CD1c-positive myeloid dendritic cell (primary cell): ENCODE measurements around the gene NOP58.
"Not testable (repeated sequence)": the region's sequence is repeated elsewhere in the genome, so short reads cannot be mapped to it uniquely, and the experiment has no call there.

Experiments
- DNase-seq: peaks from one replicate; pipeline ENCODE4 v3.0.0-alpha.2; 2016; ENCODE audit errors: extremely low spot score

NOP58 gene, protein sequence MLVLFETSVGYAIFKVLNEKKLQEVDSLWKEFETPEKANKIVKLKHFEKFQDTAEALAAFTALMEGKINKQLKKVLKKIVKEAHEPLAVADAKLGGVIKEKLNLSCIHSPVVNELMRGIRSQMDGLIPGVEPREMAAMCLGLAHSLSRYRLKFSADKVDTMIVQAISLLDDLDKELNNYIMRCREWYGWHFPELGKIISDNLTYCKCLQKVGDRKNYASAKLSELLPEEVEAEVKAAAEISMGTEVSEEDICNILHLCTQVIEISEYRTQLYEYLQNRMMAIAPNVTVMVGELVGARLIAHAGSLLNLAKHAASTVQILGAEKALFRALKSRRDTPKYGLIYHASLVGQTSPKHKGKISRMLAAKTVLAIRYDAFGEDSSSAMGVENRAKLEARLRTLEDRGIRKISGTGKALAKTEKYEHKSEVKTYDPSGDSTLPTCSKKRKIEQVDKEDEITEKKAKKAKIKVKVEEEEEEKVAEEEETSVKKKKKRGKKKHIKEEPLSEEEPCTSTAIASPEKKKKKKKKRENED

DNA sequence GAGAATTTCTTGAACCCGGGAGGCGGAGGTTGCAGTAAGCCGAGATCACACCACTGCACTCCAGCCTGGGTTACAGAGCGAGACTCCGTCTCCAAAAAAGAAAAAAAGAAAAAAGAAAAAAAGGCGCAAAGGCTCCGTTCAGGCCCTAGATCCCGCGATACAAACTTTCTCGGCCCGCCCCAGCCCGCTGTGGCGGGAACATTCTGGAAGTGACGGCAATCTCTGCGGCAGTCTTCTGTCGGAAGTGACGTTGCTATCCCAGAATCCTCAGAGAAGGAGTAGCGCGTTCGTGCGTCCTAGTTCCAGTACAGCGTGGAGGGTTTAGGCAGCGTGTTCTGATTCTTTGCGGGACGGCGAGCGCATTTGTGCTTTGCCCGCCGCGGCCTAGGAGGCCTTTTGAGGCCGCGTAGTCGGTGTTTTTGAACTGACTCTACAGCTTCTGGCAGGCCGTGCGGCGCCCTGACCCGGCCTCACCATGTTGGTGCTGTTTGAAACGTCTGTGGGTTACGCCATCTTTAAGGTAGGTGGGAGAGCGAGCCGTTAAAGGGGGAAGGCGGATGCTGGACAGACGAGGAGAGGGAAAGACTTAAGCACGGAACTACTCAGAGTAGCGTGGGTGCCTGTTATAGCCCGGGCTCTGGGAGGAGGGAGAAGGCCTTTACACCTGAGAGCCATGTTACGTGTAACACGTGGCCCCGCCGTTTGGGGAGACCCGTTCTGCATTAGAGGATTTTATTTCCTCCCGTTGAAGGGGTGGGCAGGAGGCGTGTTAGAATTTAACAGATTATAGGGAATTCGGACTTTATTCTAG lies at the start of gene NOP58:
Gene NOP58, plus strand, starts transcription at position 297 of the 811 bp plus-strand sequence. Its CDS starts 179 bp downstream, at position 476.
- DNase-seq, result peak; percentile 98

DNA sequence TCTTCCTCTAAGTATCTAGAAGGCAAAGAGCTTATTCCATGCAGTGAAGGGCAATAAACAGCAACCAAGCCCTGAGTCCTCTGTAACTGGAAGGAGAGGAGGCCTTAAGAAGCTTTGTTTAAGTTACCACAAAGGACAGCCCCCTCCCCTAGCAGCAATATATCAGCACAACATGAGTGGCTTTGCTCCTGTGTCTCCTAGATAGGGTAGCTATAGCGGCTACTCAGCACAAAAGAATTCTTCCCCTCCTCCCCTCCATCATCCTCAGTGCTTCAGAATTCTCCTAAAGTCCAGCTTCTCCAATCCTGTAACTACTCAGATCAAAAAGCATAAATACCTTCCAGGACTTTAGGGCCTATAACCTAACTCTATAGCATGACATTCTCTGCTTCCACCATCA lies 43.7 kb upstream of the NOP58 start:
- DNase-seq, result no peak

DNA sequence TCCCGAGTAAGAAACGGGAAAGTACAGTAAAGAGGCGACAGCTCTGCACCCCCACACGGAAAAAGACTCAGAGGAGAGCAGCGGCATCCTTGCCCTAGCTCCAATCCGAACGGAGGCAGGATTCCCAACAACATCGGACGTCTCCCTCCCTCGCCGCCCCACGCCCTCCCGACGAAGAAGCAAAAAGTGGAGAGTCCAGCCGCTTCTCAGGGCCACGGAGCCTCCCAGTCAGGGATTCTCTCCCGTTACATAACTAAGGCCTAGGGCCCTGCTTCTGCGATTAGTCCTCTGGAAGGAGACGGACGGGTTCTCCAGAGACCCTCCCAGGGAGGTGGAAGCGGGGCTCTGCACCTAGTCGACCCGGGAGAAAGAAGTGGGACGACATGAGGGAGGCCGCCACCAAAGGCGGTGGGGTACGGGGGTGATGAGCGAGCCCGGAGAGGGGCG lies 27.8 kb upstream of the NOP58 start:
- peak; percentile 19 for DNase-seq

DNA sequence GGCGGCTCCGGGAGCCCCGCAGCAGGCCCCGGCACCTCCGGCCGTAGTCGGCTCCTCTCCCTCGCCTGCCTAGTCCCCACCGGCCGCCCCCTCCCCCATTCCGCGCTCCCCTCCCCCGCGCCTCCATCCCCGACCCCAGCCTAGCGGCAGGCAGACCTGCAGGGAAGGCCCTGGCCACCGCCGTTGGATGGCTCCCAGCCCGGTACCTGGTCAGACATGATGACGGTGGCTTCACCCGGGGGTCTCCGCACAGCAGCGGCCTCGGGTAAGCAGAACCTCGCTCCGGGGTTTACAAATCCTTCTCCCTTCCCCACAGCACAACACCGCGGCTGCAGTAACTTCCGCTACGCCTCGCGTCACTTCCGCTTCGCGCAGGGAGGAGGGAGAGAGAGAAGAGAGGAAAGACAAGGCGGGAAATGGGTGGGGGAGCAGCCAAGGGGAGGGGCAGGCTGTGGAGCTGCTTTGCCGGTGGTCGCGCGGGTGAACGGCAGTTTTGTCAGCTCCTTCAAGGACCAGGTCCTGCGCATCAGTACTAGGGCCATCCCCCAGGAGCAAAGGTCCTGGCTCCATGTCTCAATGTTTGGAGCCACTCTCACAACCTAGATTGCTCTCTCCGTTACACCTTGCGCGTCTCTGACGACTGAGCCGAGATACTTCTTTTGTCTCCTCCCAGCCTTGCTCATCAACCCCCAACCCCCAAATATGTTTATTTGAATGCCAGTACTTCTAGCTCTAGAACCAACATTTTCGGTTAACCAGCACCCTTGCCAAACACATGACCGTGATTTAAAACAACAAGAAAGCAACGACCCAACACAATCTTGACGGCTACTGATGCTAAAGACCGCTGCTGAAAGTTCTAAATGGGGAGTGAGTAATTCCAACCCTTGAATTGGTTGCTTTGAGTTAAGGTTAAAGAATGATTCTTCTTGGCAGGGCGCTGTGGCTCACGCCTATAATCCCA lies 27.0 kb upstream of the NOP58 start, which contains the start of gene SUMO1:
Gene SUMO1, minus strand, starts transcription at position 364 of the 964 bp plus-strand sequence. Its CDS starts 146 bp downstream, at position 218.
- peak; percentile 91 for DNase-seq

DNA sequence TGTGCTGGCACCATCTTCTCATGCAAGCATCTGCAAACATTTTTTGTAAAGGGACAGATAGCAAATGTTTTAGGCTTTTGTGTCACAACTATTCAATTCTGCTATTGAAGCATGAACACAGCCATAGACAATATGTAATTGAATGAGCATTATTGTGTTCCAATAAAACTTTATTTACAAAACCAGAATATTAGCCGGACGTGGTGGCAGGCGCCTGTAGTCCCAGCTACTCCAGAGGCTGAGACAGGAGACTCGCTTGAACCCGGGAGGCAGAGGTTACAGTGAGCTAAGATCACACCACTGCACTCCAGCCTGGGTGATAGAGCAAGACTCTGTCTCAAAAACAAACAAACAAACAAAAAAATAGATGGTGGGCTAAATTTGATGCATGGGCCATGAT lies 17.9 kb upstream of the NOP58 start:
- DNase-seq, result not testable (repeated sequence)

DNA sequence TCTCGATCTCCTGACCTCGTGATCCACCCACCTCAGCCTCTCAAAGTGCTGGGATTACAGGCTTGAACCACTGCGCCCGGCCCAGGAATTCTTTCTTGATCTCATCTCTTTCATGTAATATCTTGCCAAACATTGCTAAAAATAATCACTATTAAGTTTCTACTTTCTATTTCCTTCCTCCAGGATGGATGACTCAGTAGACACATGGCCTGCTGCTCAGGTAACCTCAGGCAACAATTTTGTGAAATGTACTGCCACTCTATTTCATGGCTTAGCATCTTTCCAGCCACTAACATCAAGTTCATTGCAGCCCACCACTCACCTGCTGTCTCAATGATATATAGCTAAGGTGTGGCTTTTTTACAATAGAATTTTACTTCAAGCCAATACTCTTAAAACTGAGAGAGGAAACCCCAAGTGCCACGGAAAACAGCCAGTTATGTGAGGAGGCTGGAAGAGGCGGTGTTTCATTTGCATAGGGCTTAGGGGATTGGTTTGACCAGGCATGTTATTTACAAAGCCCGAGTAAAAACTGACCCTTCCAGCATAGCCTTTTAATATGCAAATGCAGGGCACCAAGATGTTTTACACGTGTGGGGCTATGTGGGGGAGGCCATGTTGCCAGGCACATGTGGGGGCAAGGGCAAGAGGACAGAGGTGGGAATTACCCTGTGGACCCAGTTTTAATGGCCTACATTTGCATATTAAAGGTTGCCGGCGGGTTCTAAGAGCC lies 15.9 kb upstream of the NOP58 start:
- DNase-seq, result no peak

DNA sequence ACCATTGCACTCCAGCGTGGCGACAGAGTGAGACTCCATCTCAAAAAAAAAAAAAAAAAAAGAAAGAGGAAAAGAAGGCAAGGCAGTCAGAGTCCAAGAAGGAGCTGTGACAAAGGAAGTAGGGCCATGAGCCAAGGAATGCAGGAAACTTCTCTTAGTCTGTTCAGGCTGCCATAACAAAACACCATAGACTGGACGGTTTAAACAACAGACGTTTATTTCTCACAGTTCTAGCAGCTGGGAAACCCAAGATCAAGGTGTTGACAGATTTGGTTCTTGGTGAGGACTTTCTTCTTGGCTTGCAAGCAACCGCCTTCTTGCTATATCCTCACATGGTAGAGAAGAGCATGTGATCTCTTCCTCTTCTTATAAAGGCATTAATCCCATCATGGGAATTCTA lies 14.1 kb upstream of the NOP58 start:
- DNase-seq, result no peak

DNA sequence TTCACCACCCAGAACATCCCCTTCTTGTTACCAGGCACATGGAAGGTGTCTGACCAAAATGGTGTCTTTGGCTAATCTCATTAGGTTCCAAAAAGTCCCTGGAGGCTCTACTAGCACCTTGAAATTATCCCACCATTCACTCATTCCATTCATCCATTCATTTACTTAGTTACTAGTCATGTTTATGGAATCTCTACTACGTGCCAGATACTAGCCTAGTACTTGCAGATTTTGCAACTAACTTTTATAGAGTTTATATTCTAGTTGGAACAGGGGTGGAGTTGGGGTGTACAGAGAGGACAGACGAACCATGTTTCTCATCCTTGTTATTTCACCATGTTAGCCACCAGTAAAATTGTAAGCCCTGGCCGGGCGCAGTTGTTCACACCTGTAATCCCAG lies 4.0 kb upstream of the NOP58 start:
- no peak for DNase-seq

DNA sequence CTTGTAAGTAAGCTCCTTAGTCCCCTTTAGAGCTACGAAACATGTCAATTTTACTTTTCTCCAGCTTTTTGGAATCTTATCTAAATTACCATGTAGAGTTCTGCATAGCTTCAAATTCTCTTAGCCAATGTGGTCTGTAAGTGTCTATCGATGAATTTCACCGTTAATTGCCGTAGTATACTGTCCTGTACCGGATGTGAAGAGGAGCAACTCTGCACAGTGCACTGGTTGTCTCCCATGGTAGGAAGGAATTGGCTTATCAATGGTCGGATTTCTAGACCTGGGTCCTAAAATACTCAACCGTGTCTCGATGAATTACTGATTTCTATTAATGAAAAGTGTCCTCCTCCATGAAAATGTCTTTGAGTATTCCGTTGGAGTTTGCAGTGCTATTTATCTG lies 1.9 kb downstream of the NOP58 start:
- DNase-seq, result no peak

DNA sequence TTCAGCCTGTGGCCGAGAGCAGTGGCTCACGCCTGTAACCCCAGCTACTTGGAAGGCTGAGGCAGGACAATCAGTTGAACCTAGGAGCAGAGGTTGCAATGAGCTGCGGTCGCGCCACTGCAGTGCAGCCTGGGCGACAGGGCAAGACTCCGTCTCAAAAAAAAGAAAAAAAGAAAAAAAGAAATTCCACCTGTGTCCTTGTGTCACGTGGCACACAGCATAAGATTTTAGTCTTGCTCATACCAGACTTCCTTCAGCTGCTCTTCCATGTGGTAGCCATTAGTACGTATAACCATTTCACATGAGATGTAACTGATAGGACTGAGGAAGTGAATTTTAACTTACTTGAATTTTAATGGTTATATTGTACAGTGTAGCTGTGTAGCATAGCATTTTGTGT lies 4.0 kb downstream of the NOP58 start:
- peak; percentile 21 for DNase-seq

DNA sequence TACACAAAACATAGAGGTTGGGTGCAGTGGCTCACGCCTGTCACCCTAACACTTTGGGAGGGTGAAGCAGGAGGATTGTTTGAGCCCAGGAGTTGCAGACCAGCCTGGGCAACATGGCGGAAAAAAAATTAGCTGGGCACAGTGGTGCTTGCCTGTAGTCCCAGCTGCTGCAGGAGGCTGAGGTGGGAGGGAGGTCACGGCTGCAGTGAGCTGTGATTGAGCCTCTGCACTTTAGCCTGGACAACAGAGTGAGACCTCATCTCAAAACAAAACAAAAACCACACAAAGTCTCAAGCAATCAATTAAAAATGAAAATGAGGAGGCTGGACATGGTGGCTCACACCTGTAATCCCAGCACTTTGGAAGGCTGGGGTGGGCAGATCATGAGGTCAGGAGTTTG lies 4.9 kb downstream of the NOP58 start:
- DNase-seq, result no peak

DNA sequence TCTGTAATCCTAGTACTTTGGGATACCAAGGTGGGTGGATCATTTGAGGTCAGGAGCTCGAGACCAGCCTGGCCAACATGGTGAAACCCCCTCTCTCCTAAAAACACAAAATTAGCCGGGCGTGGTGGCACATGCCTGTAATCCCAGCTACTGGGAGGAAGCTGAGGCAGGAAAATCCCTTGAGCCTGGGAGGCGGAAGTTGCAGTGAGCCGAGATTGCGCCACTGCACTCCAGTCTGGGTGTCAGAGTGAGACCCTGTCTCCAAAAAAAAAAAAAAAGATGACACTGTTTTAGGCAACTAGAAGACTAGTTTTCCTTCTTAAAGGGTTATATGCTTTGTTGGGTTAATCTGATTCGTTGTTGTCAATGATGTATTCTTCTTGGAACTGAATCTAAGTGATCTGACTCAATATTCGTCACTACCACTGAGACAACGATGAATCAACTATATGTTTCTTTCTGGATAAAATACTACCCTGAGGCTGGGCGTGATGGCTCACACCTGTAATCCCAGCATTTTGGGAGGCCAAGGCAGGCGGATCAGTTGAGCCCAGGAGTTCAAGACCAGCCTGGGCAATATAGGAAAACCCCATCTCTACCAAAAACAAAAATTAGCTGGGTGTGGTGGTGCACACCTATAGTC lies 10.6 kb downstream of the NOP58 start:
- DNase-seq, result peak; percentile 28

DNA sequence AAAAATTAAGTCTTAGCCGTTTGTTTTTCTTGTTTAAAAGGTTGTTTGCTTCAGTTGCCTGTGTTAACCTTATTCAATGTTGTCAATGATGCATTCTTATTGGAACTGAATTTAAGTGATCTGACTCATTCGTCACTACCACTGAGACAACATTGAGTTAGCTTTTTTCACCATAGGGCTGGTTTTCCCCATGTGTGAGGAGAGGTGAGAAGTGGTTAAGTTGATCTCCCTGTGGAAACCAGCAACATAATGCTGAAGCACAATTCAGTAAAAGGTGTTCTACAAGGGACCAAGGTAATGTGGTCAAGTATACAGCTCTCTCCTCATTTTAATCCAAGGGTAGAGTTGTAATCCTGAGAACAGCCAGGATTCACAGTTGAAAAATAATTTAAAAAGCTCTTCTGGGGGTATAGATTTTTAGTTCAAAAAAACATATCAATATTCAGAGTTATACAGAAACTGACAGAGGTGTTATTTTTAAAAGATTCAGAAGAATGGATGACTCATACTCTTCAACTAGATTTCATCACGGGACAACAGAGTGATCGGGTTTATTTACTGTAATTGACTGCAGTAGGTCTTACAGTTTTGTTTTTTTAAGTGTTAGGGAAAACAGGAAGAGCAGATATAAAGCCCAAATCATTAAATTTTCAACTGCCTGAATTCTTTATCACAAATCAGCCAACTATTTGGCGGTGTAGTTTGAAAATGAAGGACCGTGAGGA lies 12.6 kb downstream of the NOP58 start:
- DNase-seq, result peak; percentile 28

DNA sequence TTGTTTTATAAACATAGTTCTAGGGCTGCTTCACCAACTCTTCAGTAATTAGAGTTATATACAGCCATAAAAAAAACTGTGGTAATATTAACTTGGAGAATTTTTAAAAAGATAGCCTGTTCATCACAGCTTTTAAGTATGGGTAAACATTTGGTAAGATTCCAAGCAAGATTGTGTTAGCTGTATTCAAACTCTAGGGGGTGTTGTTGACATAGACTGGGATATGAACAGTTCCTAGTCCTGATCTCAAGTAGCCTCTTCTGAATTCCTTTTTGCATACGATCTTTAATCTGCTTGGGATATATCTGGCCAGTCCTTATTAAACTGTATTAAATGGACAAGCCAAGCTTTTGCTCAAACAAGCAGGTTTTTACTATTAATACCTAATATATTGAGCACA lies 13.4 kb downstream of the NOP58 start:
- DNase-seq, result peak; percentile 20

DNA sequence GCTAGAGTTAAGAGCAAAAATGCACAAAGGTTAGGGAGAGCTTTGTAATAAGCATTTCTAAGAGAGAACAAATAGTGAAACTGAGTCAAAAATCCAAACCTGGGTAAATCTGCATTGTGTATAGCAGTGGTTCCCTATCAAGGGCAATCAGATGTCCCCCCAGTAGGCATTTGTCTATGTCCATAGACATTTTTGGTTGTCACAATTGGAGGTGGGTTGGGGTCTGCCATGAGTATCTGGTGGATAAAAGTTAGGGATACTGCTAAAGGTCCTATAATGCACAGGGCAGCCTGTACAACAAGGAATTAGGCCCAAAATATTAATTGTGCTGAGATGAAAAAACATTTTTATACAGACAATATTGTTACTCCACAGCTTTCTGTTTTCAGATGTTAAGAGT lies 21.0 kb downstream of the NOP58 start:
- DNase-seq, result no peak

DNA sequence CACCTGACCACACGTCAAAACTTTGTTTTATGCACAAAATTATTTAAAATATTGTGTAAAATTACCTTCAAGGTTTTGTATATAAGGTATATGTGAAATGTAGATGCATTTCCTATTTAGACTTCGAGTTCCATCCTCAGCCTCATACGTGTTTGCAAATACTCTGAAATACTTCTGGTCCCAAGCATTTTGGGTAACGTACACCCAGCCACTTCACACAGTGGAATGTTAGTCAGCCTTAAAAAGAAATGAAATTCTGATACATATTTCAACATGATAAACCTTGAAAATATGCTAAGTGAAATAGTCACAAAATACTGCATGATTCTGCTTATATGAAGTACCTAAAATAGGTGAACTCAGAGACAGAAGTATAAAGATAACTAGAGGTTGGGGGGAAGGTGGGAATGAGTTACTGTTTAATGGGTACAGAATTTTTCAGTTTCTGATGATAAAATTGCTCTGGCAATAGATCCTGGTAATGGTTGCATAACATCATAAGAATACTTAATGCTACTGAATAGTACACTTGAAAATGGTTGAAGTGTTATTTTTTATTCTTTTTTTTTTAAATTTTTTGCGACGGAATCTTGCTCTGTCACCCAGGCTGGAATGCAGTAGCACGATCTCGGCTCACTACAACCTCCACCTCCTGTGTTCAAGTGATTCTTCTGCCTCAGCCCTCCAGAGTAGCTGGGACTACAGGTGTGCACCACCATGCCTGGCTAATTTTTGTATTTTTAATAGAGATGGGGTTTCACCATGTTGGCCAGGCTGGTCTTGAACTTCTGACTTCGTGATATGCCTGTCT lies 24.0 kb downstream of the NOP58 start:
- no peak for DNase-seq

DNA sequence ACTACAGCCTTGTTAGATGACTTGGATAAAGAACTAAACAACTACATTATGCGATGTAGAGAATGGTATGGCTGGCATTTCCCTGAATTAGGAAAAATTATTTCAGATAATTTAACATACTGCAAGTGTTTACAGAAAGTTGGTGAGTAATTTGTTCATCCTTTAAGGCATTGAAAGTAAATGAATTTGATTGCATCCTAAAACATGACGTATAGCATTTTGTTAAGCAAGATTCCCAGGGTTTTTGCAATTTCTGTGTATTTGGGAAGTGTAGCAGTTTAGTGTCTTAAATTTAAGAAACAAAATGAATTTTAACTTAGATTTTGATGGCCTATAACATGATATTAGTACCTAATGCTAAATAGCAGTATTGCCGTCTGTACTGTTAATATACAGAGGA lies 24.8 kb downstream of the NOP58 start:
- no peak for DNase-seq

DNA sequence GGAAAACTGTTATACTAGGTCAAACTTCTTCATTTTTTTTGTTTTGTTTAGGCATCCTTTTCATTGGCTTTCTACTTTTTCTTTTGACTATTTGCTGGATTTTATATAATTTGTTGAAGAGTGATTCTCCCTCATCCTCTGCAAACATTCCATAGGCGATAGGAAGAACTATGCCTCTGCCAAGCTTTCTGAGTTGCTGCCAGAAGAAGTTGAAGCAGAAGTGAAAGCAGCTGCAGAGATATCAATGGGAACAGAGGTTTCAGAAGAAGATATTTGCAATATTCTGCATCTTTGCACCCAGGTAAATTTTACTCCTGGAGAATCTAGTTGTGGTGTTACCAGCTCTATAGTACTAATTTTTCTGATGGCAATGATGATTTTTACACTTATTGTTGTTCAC lies 25.4 kb downstream of the NOP58 start:
- no peak for DNase-seq

DNA sequence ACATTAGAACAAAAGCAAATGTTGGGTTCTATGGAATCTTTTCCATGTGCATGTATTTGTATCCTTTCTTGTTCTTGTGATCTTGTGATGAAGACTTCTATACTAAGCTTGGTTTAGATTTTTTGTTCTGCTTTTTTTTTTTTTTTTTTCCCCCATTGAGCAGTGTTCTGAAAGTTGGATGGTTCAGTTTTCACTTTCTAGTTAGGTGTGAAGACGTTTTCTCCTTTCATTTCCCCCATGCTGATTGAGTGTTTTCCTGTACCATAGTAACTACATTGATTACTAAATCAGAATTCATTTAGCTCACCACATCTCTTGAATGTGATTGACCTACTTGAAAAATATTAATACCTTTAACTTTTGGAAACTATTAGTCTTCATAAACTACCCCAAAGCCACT lies 34.1 kb downstream of the NOP58 start:
- DNase-seq, result no peak
